Activated CD4-positive, CD25-positive, alpha-beta regulatory T cell (primary cell): ENCODE measurements around the gene KCNG2.

Experiments used
- DNase-seq, 4 experiments: peaks; one replicate each; lab custom pipeline; 2025; lab: John Stamatoyannopoulos, UW

The KCNG2 gene

GRCh38 chr18:79823120-79823519 lies 25.4 kb downstream of the KCNG2 start:
- no peak for DNase-seq

- DNase-seq, result no peak
Observed at GRCh38 chr18:79825913-79826312, 28.2 kb downstream of the KCNG2 start.

GRCh38 chr18:79826966-79827365 lies 29.2 kb downstream of the KCNG2 start:
- DNase-seq, result no peak

GRCh38 chr18:79828258-79828657 lies 30.5 kb downstream of the KCNG2 start:
- no peak for DNase-seq

- DNase-seq, result no peak
Observed at GRCh38 chr18:79829136-79829854, 31.6 kb downstream of the KCNG2 start.

- DNase-seq, result no peak
Observed at GRCh38 chr18:79832169-79832568, 34.4 kb downstream of the KCNG2 start.

- no peak for DNase-seq
Observed at GRCh38 chr18:79834834-79835233, 37.1 kb downstream of the KCNG2 start.

- DNase-seq, result no peak
Observed at GRCh38 chr18:79841936-79842335, 44.2 kb downstream of the KCNG2 start.

- DNase-seq, result no peak
Observed at GRCh38 chr18:79844999-79845563, 47.3 kb downstream of the KCNG2 start.

GRCh38 chr18:79846936-79847557 lies 49.3 kb downstream of the KCNG2 start:
- DNase-seq, result no peak

- no peak for DNase-seq
Observed at GRCh38 chr18:79847606-79848293, 50.0 kb downstream of the KCNG2 start.

- DNase-seq, result no peak
Observed at GRCh38 chr18:79848294-79848578, 50.5 kb downstream of the KCNG2 start.

GRCh38 chr18:79848579-79849327 lies 51.0 kb downstream of the KCNG2 start:
- no peak for DNase-seq

- DNase-seq, result no peak
Observed at GRCh38 chr18:79849328-79850207, 51.8 kb downstream of the KCNG2 start.

GRCh38 chr18:79850731-79851130 lies 53.0 kb downstream of the KCNG2 start:
- no peak for DNase-seq

GRCh38 chr18:79851489-79851888 lies 53.8 kb downstream of the KCNG2 start:
- DNase-seq, result no peak

- DNase-seq, result no peak
Observed at GRCh38 chr18:79851950-79852349, 54.2 kb downstream of the KCNG2 start.

- no peak for DNase-seq
Observed at GRCh38 chr18:79852561-79853302, 55.0 kb downstream of the KCNG2 start.

GRCh38 chr18:79853303-79853992 lies 55.7 kb downstream of the KCNG2 start:
- no peak for DNase-seq

GRCh38 chr18:79853993-79854364 lies 56.2 kb downstream of the KCNG2 start:
- no peak for DNase-seq
